Kasumi-1 (cell line): ENCODE data around the gene KBTBD4.
A peak's percentile ranks its signal among the peaks of the same experiment; 100 is the strongest.

Experiments used
- DNase-seq, 2 experiments: peaks; one replicate each; lab custom pipeline; 2025; lab: John Stamatoyannopoulos, UW

Gene KBTBD4

GRCh38 chr11:47578524-47579494 lies at the start of gene KBTBD4, which contains the start of gene NDUFS3:
KBTBD4 (minus strand) TSS chr11:47578970; CDS start chr11:47578951, 19 bp downstream.
NDUFS3 (plus strand) TSS chr11:47579074; CDS start chr11:47579092, 18 bp downstream.
- DNase-seq, result peak; percentile 93 to 95

- no peak for DNase-seq
Observed at GRCh38 chr11:47628026-47628425, 49.3 kb upstream of the KBTBD4 start.

GRCh38 chr11:47626234-47626633 lies 47.5 kb upstream of the KBTBD4 start:
- no peak for DNase-seq

- no peak for DNase-seq
Observed at GRCh38 chr11:47620836-47621378, 42.1 kb upstream of the KBTBD4 start.

- no peak for DNase-seq
Observed at GRCh38 chr11:47617417-47617809, 38.6 kb upstream of the KBTBD4 start.

- peak; percentile 88 for DNase-seq
Observed at GRCh38 chr11:47616726-47617416, 38.1 kb upstream of the KBTBD4 start.

- no peak for DNase-seq
Observed at GRCh38 chr11:47615249-47615648, 36.5 kb upstream of the KBTBD4 start.

- peak; percentile 68 to 69 for DNase-seq
Observed at GRCh38 chr11:47611348-47611794, 32.6 kb upstream of the KBTBD4 start.

- no peak for DNase-seq
Observed at GRCh38 chr11:47609675-47610074, 30.9 kb upstream of the KBTBD4 start.

GRCh38 chr11:47607380-47607779 lies 28.6 kb upstream of the KBTBD4 start:
- DNase-seq, result no peak

GRCh38 chr11:47606731-47607130 lies 28.0 kb upstream of the KBTBD4 start:
- no peak for DNase-seq

- DNase-seq, result no peak
Observed at GRCh38 chr11:47605921-47606320, 27.2 kb upstream of the KBTBD4 start.

GRCh38 chr11:47603295-47603694 lies 24.5 kb upstream of the KBTBD4 start:
- no peak for DNase-seq

- no peak for DNase-seq
Observed at GRCh38 chr11:47599902-47600301, 21.1 kb upstream of the KBTBD4 start.

- no peak for DNase-seq
Observed at GRCh38 chr11:47595967-47596366, 17.2 kb upstream of the KBTBD4 start.

GRCh38 chr11:47595029-47595428 lies 16.3 kb upstream of the KBTBD4 start:
- DNase-seq, result no peak

GRCh38 chr11:47593934-47594855 lies 15.4 kb upstream of the KBTBD4 start, which contains the start of gene C1QTNF4:
C1QTNF4 (minus strand) TSS chr11:47594411; CDS start chr11:47590810, 3,601 bp downstream.
- DNase-seq, result peak; percentile 25 to 31

- no peak for DNase-seq
Observed at GRCh38 chr11:47593492-47593933, 14.7 kb upstream of the KBTBD4 start.

GRCh38 chr11:47592970-47593369 lies 14.2 kb upstream of the KBTBD4 start:
- DNase-seq, result no peak

- DNase-seq, result peak in 1 of 2 experiments; percentile 74
Observed at GRCh38 chr11:47592251-47592650, 13.5 kb upstream of the KBTBD4 start.

GRCh38 chr11:47591764-47592163 lies 13.0 kb upstream of the KBTBD4 start:
- DNase-seq, result peak; percentile 95 to 98
